HG03575 (cell line): ENCODE results near the gene EID3.

Experiments
- ATAC-seq: cut with Tn5 transposase; IDR thresholded peaks from one replicate; pipeline ENCODE4 v1.9.1; 2021; ENCODE audit not compliant: unreplicated experiment, insufficient number of reproducible peaks, low FRiP score; ENCODE audit errors: extremely low read depth

The EID3 gene

DNA sequence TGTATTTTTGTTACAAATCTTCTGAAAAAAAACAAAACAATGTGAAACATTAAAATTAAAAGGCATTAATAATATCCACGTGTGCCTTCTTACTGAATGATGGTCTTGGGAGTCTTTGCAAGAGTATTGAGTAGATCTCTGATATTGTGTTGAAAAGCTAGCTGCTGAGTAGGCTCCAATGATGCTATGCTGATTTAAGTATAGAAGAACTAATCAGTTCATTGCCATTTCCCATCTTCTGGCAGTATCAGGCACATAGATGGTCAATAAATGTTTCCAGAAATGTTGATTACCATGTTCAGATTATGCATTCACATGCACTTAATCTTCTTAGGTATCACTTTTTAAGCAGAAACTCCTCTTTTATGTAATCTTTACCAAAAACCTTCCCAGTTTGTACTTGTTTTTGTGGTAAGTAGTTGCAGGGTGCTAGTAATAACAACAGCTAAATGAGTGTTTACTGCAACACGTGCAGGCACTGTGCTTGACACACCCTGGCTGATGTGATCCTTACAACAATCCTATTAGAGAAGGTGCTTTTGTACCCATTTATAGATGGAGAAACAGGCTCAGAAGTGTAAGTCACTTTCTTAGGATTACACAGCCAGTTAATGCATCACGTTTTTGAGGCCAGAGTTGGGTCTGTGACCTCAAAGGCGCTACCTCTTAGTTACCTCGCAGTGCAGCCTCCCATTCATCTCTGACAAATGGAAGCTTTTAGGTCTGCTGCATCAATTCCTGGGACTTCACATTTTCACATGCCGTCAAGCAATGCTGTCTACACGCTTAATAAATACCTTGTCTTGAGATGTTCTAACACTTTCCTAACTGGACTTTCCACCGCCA lies 46.9 kb downstream of the EID3 start:
- ATAC-seq, result no peak

DNA sequence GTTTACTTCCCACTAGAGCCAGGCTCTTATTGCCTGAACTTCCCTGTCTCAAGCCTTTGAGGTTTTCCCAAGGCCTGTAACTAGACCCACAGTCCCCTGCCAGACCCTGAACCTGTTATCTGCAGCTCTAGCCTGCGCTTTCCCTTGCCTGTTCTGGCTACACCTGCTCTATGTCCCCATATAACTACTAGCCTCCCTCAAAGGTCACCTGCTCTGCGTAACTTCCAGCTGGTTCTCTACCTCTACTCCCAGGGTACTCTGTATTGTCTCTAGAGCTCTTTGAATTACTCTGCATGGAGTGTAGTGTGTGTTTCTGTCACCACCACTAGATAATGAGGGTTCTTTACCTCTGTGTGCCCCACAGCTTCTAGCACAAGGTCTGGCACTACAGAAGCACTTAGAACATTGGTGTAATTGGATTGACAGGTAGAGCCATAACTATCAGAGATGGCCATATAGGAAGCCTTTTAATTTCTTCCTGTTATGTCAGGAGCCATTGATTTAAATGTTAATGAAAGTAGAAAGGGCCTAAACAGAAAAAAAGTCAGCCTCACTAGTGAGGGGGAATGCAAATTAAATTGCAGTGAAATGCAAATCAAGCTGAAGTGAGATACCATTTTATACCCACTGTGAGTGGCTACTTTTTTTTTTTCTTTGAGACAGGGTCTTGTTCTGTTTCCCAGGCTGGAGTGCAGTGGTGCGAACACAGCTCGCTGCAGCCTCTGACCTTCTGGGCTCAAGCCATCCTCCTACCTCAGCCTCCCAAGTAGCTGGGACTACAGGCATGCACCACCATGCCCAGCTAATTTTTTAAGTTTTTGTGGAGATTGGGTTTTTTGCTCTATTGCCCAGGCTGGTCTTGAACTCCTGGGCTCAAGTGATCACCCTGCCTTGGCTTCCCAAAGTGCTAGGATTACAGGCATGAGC lies 47.8 kb downstream of the EID3 start:
- ATAC-seq, result no peak

DNA sequence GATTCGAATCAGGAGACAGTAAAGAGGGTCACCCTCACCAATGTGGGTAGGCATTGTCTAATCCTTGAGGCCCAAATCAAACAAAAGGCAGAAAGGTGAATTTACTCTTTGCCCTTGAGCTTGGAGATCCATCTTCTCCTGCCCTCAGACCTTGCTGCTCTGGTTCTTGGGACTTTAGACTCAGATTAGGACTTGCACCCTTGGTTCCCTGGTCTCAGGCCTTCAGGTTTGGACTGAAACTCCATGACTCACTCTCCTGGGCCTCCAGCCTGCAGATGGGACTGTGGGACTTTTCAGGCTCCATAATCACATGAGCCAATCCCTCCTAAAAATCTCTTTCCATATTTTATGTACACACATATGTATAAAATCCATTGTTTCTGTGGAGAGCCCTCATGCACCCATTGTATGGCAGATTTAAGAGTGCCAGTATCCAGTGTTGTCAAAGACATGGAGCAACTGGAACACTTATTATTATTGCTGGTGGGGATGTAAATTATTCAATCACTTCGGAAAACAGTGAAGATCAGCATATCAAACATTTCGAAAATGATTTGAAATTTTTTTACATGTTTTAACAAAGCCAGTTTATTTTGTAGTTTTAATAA lies 48.7 kb downstream of the EID3 start:
- ATAC-seq, result no peak

DNA sequence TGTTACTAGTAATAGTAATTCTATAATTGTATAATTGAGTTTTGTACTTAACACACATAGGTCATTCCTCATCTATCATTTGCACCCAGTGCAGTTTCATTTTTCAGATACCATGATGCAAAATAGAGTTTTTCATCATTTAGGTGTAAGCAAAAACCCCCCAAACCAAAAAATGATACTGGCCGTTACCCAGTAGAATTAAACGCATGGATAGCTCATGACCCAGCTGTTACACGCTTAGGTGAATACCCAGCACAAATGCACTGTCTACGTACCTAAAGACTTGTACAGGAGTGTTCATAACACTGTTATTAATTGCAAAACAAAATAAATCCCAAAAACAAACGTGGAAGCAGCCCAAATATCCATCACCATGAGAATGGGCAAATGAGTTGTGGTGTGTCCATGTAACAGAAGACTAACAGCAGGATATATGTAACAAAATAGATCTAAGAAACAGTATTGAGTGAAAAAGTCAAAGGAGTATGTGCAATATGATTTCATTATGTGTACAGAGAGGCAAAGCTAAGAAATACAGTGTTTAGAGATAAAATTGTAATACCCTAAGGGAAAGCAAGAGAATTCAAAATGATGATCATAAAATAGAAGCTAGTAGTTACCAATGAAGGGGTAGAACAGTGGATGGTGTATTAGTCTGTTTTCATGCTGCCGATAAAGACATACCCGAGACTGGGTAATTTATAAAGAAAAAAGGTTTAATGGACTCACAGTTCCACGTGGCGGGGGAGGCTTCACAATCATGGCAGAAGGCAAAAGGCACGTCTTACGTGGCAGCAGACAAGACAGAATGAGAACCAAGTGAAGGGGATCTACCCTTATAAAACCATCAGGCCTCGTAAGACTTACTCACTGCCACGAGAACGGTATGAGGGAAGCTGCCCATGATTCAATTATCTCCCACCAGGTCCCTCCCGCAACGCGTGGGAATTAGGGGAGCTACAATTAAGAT lies 49.8 kb downstream of the EID3 start:
- no peak for ATAC-seq

DNA sequence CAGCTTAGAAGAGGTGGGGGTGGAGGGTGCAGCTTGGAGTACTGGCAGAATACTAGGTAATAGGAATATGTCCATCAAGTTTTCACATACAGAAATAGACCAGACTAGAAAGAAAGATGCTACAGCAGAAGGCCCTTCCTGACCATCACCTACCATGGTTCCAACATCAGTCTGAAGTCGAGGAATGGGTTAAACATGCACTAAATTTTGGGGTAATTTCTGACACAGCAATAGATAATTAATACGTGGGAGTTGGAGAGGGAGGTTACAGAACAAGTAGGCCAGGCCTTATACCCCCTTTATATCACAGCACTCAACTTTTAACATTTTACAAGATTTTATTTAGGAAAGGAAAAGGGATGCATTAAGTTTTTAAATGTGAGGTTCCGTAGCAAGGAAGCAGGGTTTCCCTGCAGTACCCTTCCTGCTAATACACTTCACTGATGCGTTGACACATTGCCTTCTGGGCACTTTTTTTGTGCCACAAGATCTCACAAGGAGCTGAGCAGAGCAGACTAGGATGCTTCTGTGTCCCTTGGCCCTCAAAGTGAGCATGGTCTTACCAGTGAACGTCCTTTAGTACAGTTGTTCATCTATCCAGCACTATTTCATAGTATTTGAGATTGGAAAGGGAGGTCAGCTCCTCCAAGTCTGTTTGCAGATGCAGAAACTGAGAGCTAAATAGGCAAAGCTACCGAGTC lies 50.8 kb downstream of the EID3 start:
- ATAC-seq, result no peak
